ENCODE measurements around the gene NOXA1. TPM values are rescaled to one million over a fixed set of nuclear protein-coding genes. Genes with fewer than 3 reads are reported as not detected.
"Not testable (repeated sequence)": the region's sequence is repeated elsewhere in the genome, so short reads cannot be mapped to it uniquely, and the experiment has no call there.

The NOXA1 gene
- total RNA-seq, 1 donor from 2014 or later, result 6.9 TPM

DNA sequence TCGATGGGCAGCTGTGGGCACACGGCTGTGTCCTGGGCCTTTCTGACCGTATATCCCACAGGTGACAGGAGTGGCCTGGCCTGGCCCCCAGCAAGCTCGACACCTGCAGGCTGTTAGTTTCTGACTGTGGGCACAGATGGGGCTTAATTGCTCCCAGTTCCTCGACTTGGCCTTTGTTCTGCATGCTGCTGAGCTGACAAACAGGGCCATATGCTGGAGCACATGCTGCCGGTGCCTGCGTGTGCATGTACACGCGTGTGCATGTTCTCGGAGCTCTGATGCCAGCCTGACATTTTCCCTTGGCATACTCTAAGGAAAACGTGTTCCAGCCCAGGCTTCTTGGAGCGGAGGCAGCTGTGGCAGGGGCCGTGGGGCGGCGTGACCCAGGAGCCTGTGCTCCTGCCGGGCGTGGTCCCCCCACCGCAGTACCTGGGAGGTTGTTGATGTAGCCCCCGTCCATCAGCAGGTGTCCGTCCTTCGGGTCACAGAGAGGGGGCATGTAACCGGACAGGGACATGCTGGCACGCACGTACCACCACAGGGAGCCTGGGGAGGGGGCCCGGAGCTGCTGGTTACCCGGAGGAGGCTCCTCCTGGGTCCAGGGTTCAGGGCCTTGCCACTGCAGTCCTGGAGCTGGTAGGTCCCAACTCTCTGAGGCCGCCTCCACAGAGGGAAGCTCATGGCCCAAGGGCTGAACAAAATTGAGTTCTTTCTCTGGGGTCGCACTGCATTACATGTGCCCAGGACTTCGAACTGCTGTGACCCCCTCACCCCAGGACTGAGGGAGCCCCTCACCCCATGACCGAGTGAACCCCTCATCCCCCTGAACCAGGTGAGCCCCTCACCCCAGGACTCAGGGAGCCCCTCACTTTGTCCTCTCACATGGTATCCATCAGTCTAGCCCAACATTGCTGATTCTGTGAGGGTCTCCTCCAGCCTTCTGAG lies 40.1 kb downstream of the NOXA1 start:
- TF ChIP-seq, protein P1, sequence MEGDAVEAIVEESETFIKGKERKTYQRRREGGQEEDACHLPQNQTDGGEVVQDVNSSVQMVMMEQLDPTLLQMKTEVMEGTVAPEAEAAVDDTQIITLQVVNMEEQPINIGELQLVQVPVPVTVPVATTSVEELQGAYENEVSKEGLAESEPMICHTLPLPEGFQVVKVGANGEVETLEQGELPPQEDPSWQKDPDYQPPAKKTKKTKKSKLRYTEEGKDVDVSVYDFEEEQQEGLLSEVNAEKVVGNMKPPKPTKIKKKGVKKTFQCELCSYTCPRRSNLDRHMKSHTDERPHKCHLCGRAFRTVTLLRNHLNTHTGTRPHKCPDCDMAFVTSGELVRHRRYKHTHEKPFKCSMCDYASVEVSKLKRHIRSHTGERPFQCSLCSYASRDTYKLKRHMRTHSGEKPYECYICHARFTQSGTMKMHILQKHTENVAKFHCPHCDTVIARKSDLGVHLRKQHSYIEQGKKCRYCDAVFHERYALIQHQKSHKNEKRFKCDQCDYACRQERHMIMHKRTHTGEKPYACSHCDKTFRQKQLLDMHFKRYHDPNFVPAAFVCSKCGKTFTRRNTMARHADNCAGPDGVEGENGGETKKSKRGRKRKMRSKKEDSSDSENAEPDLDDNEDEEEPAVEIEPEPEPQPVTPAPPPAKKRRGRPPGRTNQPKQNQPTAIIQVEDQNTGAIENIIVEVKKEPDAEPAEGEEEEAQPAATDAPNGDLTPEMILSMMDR (IDR thresholded peaks at IDR 0.05), result no peak
- Histone ChIP-seq H3K27me3 (ENCODE audit: low read depth) (no peaks in the 10 kb centered on the region), H3K4me3 (no peak overlapping the region), H3K4me1 (peaks cover 11% of the 10 kb centered on the region), H3K9me3 (no peaks in the 10 kb centered on the region), H3K27ac (no peak overlapping the region), H3K36me3 (no peaks in the 10 kb centered on the region)
- ATAC-seq (no peak), DNase-seq (no peak)
- intact Hi-C loops (cut with DNase I), result no loop called here

DNA sequence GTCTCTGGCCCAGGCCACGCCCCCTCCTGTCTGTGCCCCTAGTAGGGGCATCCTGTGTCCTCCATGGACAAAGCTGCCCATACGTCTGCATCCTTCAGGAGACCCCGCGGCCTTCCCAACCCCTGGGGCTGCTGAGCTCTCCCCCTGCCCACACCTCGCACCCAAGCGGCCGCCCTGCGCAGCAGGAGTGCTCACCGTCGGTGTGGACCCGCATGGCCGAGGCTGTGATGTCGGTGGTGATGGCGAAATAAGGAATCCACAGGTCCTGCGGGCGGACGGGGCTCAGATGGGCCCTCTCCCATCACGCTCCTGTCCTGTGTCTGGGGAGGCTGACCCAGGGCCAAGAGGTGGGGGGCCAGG lies 40.7 kb downstream of the NOXA1 start:
- Histone ChIP-seq H3K27me3 (ENCODE audit: low read depth) (no peaks in the 10 kb centered on the region), H3K9me3 (no peaks in the 10 kb centered on the region), H3K36me3 (no peaks in the 10 kb centered on the region), H3K27ac (no peak overlapping the region), H3K4me1 (peaks cover 6% of the 10 kb centered on the region), H3K4me3 (no peak overlapping the region)
- intact Hi-C loops (cut with DNase I), result no loop called here
- ATAC-seq (no peak), DNase-seq (no peak)
- TF ChIP-seq, protein P1 (IDR thresholded peaks at IDR 0.05), result no peak

DNA sequence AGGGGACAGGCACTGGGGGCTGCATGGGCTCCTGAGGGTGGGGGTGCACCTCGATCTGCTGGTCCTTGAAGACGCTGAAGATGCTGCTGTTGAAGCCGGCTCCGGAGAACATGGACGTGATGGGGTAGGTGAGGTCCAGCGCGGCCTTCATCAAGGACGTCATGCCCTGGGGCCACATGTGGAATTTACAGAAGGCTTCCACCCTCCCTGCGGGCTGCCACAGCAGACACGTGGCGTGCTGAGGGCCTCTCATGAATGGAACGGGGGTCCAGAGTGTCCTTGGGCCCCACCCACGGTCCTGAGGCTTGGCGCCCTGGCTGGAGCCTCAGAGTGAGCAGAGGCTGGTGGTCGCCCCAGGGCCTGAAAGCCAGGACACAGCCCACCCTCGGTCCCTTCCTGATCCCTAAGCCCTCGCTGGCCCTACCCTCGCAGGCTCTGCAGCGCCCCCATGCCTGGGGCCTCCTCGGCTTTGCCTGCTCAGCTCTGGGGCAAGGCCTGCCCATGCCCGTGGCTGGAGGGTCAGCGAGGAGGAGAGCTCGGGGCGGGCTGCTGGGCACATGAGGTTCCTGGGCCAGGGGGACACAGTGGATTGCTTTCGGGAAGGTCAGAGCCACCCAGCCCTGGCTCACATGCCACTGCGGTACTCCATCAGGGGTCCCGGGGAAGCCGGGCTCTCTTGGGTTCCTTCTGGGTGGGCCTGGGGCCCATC lies 41.3 kb downstream of the NOXA1 start:
- TF ChIP-seq, protein P1 (IDR thresholded peaks at IDR 0.05), result no peak
- DNase-seq, result peak; percentile 39
- H3K4me1 ChIP-seq, result peaks cover 4% of the 10 kb centered on the region
- H3K27me3 ChIP-seq (ENCODE audit: low read depth), result no peaks in the 10 kb centered on the region
- H3K9me3 ChIP-seq, result no peaks in the 10 kb centered on the region
- intact Hi-C loops (cut with DNase I), result no loop called here
- no peak overlapping the region for H3K4me3 ChIP-seq
- no peak overlapping the region for H3K27ac ChIP-seq
- H3K36me3 ChIP-seq, result no peaks in the 10 kb centered on the region
- no peak for ATAC-seq

DNA sequence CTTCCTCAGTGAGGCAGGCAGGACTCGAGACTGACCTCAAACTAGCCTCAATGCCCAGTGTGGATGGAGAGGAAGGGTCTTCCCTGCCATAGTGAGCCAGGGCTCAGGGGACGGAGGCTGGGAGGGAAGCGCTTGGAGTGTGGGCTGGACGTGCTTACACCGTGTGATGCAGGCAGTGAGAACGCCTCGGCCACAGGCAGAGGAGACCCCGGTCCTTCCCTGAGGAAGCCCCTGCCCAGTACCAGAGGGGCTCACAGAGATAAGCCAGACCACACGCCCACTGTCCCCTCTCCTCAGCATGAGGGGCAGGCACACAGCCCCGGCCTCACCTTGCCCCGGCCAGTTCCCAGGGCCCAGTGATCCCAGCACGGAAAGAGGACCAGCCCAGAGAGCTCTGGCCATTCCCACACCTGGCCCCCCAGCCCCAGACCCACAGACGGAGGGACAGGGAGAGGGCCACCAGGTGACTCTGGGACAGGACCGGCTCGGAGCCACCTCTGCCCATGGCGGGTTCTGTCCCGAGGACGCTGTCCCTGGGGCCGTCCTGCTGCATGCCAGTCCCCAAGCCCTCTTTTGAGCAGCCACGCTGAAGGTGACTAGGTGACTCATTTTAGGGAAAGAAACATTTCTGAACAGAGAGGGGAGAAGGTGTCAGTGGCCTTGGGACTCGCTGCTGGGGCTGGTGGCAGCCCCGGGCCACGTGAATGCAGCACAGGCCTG lies 42.0 kb downstream of the NOXA1 start:
- Histone ChIP-seq H3K4me3 (no peak overlapping the region), H3K36me3 (no peaks in the 10 kb centered on the region), H3K27me3 (ENCODE audit: low read depth) (no peaks in the 10 kb centered on the region), H3K4me1 (no peaks in the 10 kb centered on the region), H3K9me3 (no peaks in the 10 kb centered on the region), H3K27ac (no peak overlapping the region)
- ATAC-seq (no peak), DNase-seq (peak; percentile 41)
- TF ChIP-seq, protein P1 (IDR thresholded peaks at IDR 0.05), result no peak
- intact Hi-C loops (cut with DNase I), result no loop called here

DNA sequence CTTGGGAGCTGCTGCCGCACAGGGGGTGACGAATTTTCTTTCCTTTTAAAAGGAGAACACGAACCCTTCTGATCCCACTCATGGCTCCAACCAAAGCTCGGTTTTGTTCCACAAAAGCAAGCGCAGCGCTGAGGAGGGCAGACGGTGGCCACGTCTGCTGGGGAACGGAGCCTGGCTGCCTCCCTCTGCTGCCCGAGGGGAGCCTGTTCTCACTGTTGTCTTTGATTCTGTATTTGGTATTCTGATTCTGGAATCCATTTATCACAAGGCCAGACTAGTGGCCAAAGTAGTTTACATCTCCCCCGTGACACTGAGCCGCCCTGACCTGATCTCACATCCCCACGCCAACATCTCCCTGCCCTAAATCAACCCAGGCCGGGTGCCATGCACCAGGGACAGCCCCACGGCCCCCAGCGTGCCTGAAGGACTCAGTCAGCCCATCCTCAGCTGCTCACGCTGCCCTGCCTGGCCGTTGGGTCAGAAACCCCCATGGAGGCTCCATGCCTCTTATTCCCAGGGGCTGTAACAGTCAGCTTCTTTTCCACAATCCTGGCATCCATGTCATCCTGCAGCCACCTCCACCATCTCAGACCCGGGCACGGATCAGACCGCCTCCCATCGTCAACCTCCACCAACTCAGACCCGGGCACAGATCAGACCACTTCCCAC lies 42.7 kb downstream of the NOXA1 start:
- Histone ChIP-seq H3K27me3 (ENCODE audit: low read depth) (no peaks in the 10 kb centered on the region), H3K36me3 (no peaks in the 10 kb centered on the region), H3K4me1 (no peaks in the 10 kb centered on the region), H3K27ac (no peak overlapping the region), H3K4me3 (no peak overlapping the region), H3K9me3 (no peaks in the 10 kb centered on the region)
- TF ChIP-seq, protein P1 (IDR thresholded peaks at IDR 0.05), result no peak
- ATAC-seq (no peak), DNase-seq (peak; percentile 25)
- intact Hi-C loops (cut with DNase I), result no loop called here

DNA sequence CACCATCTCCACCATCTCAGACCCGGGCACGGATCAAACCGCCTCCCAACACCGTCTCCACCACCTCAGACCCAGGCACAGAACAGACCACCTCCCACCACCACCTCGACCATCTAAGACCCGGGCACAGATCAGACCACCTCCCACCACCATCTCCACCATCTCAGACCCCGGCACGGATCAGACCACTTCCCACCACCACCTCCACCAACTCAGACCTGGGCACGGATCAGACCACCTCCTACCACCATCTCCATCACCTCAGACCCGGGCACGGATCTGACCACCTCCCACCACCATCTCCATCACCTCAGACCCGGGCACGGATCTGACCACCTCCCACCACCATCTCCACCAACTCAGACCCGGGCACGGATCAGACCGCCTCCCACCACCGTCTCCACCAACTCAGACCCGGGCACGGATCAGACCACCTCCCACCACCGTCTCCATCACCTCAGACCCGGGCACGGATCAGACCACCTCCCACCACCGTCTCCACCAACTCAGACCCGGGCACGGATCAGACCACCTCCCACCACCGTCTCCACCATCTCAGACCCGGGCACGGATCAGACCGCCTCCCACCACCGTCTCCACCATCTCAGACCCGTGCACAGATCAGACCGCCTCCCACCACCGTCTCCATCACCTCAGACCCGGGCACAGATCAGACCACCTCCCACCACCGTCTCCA lies 43.3 kb downstream of the NOXA1 start:
- H3K27ac ChIP-seq; intact Hi-C loops (cut with DNase I); DNase-seq; H3K27me3 ChIP-seq (ENCODE audit: low read depth); H3K9me3 ChIP-seq; ATAC-seq; H3K4me3 ChIP-seq; H3K4me1 ChIP-seq; H3K36me3 ChIP-seq: not testable (repeated sequence)
